Measurements from ENCODE around the gene KCNQ5. TPM values are rescaled to one million over a fixed set of nuclear protein-coding genes. Genes with fewer than 3 reads are reported as not detected.

KCNQ5 gene
- polyA plus RNA-seq, 1 donor (not counting 4 experiments of a cell fraction or from before 2014, with no cell fraction given), result 3.4 TPM

DNA sequence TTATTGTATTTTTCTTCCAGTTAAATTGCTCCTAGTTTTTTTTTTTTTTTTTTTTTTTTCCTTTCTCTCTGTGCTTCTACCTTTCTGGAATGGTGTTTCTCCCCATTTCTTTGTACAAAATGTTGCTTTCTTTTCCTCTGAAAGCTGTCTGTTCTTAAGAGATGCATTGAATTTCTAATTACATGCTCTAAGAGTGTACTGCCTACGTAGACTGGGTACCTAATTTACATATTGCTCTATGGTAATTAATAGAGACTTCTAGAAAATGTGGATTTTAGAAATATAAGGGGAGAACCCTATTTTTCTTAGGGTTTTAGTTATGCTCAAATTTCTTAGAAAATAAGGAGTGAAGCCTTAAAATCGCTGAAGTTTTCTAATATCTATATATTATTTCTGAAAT, 13.8 kb downstream of the KCNQ5 start:
- no peaks in the 10 kb centered on the region for H3K9me3 ChIP-seq (ENCODE audit: control insufficient read depth, low read depth, low read length)
- no peak for TF ChIP-seq EZH2 (IDR thresholded peaks at IDR 0.05; ENCODE audit: low read length)
- TF ChIP-seq, protein P1, sequence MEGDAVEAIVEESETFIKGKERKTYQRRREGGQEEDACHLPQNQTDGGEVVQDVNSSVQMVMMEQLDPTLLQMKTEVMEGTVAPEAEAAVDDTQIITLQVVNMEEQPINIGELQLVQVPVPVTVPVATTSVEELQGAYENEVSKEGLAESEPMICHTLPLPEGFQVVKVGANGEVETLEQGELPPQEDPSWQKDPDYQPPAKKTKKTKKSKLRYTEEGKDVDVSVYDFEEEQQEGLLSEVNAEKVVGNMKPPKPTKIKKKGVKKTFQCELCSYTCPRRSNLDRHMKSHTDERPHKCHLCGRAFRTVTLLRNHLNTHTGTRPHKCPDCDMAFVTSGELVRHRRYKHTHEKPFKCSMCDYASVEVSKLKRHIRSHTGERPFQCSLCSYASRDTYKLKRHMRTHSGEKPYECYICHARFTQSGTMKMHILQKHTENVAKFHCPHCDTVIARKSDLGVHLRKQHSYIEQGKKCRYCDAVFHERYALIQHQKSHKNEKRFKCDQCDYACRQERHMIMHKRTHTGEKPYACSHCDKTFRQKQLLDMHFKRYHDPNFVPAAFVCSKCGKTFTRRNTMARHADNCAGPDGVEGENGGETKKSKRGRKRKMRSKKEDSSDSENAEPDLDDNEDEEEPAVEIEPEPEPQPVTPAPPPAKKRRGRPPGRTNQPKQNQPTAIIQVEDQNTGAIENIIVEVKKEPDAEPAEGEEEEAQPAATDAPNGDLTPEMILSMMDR (optimal IDR thresholded peaks at IDR 0.05 in 1 of 3, IDR thresholded peaks at IDR 0.05 in 1 of 3, conservative IDR thresholded peaks at IDR 0.05 in 1 of 3; ENCODE audit: extremely low read depth in 1 of 3, insufficient read depth in 2 of 3, low read length in 3 of 3), result no peak
- no peaks in the 10 kb centered on the region for H3K9me1 ChIP-seq (ENCODE audit: control insufficient read depth, extremely low read depth, insufficient read depth, low read length)
- H3K4me2 ChIP-seq (ENCODE audit: control insufficient read depth, extremely low read depth, insufficient read depth, low read depth, low read length), result no peak overlapping the region
- no peak for DNase-seq (ENCODE audit: low read depth, low spot score)
- no peaks in the 10 kb centered on the region for H3K27me3 ChIP-seq (ENCODE audit: control insufficient read depth, extremely low read depth, insufficient read depth, low read length)
- no peaks in the 10 kb centered on the region for H3K36me3 ChIP-seq (ENCODE audit: control insufficient read depth in 2 of 2, extremely low read depth in 1 of 2, insufficient read depth in 2 of 2, low read length in 2 of 2)
- no peaks in the 10 kb centered on the region for H4K20me1 ChIP-seq (ENCODE audit: control insufficient read depth, extremely low read depth, insufficient read depth, low read length)
- dilution Hi-C loops (cut with MboI; ENCODE audit: extremely low pct_ligation_motif_present, low sequenced_read_pairs), result no loop called here
- H2AFZ ChIP-seq (ENCODE audit: control insufficient read depth, low read length), result no peak overlapping the region
- H3K79me2 ChIP-seq (ENCODE audit: control insufficient read depth, insufficient read depth, low read length), result peaks cover 24% of the 10 kb centered on the region
- H3K4me3 ChIP-seq (ENCODE audit: control insufficient read depth in 2 of 3, extremely low read depth in 1 of 3, insufficient read depth in 2 of 3, low read depth in 1 of 3, low read length in 3 of 3), result no peak overlapping the region
- no peak overlapping the region for H3K9ac ChIP-seq (ENCODE audit: control insufficient read depth, extremely low read depth, insufficient read depth, low read length)
- H3K4me1 ChIP-seq (ENCODE audit: control insufficient read depth, extremely low read depth, insufficient read depth, low read length), result peaks cover 3% of the 10 kb centered on the region
- no peak overlapping the region for H3K27ac ChIP-seq (ENCODE audit: control insufficient read depth, insufficient read depth, low read length)
- FAIRE-seq, result no peak

DNA sequence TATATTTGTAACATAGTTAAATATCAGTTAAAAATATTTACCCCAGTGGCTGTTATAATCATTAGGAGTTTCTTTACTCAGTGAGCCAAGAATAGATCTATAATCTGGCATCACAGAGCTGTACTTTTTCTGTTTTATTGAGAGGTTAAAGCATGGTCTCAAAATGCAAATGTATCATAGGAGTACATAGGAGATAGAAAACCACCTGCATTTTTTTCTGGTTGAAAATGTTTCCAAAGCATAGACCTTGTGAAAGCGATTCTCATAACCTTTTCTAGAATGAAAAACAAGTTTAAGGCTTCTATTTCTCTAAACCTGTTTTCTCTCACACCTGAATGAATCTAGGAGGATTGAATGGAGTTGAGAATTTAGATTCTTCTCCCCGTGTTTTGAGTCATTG, 14.4 kb downstream of the KCNQ5 start:
- Histone ChIP-seq H3K4me1 (ENCODE audit: control insufficient read depth, extremely low read depth, insufficient read depth, low read length) (peaks cover 3% of the 10 kb centered on the region), H3K27ac (ENCODE audit: control insufficient read depth, insufficient read depth, low read length) (no peak overlapping the region), H3K4me3 (ENCODE audit: control insufficient read depth in 2 of 3, extremely low read depth in 1 of 3, insufficient read depth in 2 of 3, low read depth in 1 of 3, low read length in 3 of 3) (no peak overlapping the region), H3K36me3 (ENCODE audit: control insufficient read depth in 2 of 2, extremely low read depth in 1 of 2, insufficient read depth in 2 of 2, low read length in 2 of 2) (no peaks in the 10 kb centered on the region), H3K9me1 (ENCODE audit: control insufficient read depth, extremely low read depth, insufficient read depth, low read length) (no peaks in the 10 kb centered on the region), H3K9me3 (ENCODE audit: control insufficient read depth, low read depth, low read length) (no peaks in the 10 kb centered on the region), H3K4me2 (ENCODE audit: control insufficient read depth, extremely low read depth, insufficient read depth, low read depth, low read length) (no peak overlapping the region), H4K20me1 (ENCODE audit: control insufficient read depth, extremely low read depth, insufficient read depth, low read length) (no peaks in the 10 kb centered on the region), H3K79me2 (ENCODE audit: control insufficient read depth, insufficient read depth, low read length) (peaks cover 21% of the 10 kb centered on the region), H3K9ac (ENCODE audit: control insufficient read depth, extremely low read depth, insufficient read depth, low read length) (no peak overlapping the region), H2AFZ (ENCODE audit: control insufficient read depth, low read length) (no peak overlapping the region), H3K27me3 (ENCODE audit: control insufficient read depth, extremely low read depth, insufficient read depth, low read length) (no peaks in the 10 kb centered on the region)
- no peak for DNase-seq (ENCODE audit: low read depth, low spot score)
- no peak for FAIRE-seq
- dilution Hi-C loops (cut with MboI; ENCODE audit: extremely low pct_ligation_motif_present, low sequenced_read_pairs), result no loop called here
- TF ChIP-seq, protein P1 (optimal IDR thresholded peaks at IDR 0.05 in 1 of 3, IDR thresholded peaks at IDR 0.05 in 1 of 3, conservative IDR thresholded peaks at IDR 0.05 in 1 of 3; ENCODE audit: extremely low read depth in 1 of 3, insufficient read depth in 2 of 3, low read length in 3 of 3), result no peak
- TF ChIP-seq EZH2 (IDR thresholded peaks at IDR 0.05; ENCODE audit: low read length), result no peak

Measured in keratinocyte (primary cell).